PC-9 (cell line): Measurements from ENCODE around the gene ZNF652. TPM values are rescaled to one million over a fixed set of nuclear protein-coding genes. Genes with fewer than 3 reads are reported as not detected.

ENCODE experiments used
- Bru-seq: library from RNA; stranded (reverse); fragments of 400-500 nt; gene quantifications from one replicate; lab custom pipeline; 2021; lab: Mats Ljungman, UMichigan
- BruChase-seq, 2 experiments: library from RNA; stranded (reverse); fragments of 400-500 nt; gene quantifications; one replicate each; lab custom pipeline; 2021; lab: Mats Ljungman, UMichigan
- BruUV-seq: library from RNA; stranded (reverse); fragments of 400-500 nt; replicated peaks from 2 replicates; lab custom pipeline; 2021; lab: Mats Ljungman, UMichigan
- CTCF ChIA-PET: fragments of 300-600 bp; sonication (Branson Sonifier 250); formaldehyde crosslinking; loops from one replicate; lab custom pipeline; 2022; ENCODE audit warnings: antibody characterized with exemption; lab: Charles Lee
- POLR2A ChIA-PET: fragments of 300-600 bp; sonication (Branson Sonifier 250); formaldehyde crosslinking; loops from one replicate; lab custom pipeline; 2022; ENCODE audit warnings: antibody characterized with exemption; ENCODE audit not compliant: unreplicated experiment; lab: Charles Lee
- DNase-seq, 2 experiments: peaks; one replicate each; pipeline versions ENCODE4 v3.0.0 to v3.0.0-alpha.2; 2015 to 2022; ENCODE audit warnings: mixed read lengths in 1 of 2
- H2AFZ ChIP-seq: fragments of 200-600 bp; sonication (generic); 2 replicates; pipeline ENCODE4 v1.8.1; 2017; ENCODE audit warnings: antibody characterized with exemption
- H3F3A ChIP-seq: fragments of 200-600 bp; sonication (generic); 2 replicates; pipeline ENCODE4 v1.8.1; 2017; ENCODE audit warnings: antibody characterized with exemption, mild to moderate bottlenecking, low read depth; ENCODE audit not compliant: insufficient read depth
- H3K27ac ChIP-seq: fragments of 200-600 bp; sonication (generic); 2 replicates; pipeline ENCODE4 v1.6.1; 2016; ENCODE audit warnings: mixed run types
- H3K27me3 ChIP-seq: fragments of 200-600 bp; sonication (generic); 2 replicates; pipeline ENCODE4 v1.6.1; 2016; ENCODE audit warnings: low read depth, mixed run types; ENCODE audit not compliant: insufficient read depth
- H3K36me3 ChIP-seq: fragments of 200-600 bp; sonication (generic); 2 replicates; pipeline ENCODE4 v1.6.1; 2016; ENCODE audit warnings: low read depth, mixed run types
- H3K4me1 ChIP-seq: fragments of 200-600 bp; sonication (generic); replicated peaks from 2 replicates; pipeline ENCODE4 v1.6.1; 2016; ENCODE audit warnings: mixed run types; ENCODE audit not compliant: insufficient read depth
- H3K4me2 ChIP-seq: fragments of 200-600 bp; sonication (generic); 2 replicates; pipeline ENCODE4 v1.6.1; 2017; ENCODE audit warnings: mixed run types
- H3K4me3 ChIP-seq: fragments of 200-600 bp; sonication (generic); 2 replicates; pipeline ENCODE4 v1.6.1; 2016; ENCODE audit warnings: mixed run types
- H3K79me2 ChIP-seq: fragments of 200-600 bp; sonication (generic); 2 replicates; pipeline ENCODE4 v1.6.1; 2017; ENCODE audit warnings: low read depth, mixed run types
- H3K9me2 ChIP-seq: fragments of 200-600 bp; sonication (generic); 2 replicates; pipeline ENCODE4 v1.8.1; 2017; ENCODE audit warnings: mild to moderate bottlenecking; ENCODE audit not compliant: insufficient read depth
- H3K9me3 ChIP-seq: fragments of 200-600 bp; sonication (generic); 2 replicates; pipeline ENCODE4 v1.8.1; 2016; ENCODE audit warnings: low read depth; ENCODE audit not compliant: insufficient read depth
- H4K20me1 ChIP-seq: fragments of 200-600 bp; sonication (generic); 2 replicates; pipeline ENCODE4 v1.8.1; 2017; ENCODE audit not compliant: insufficient read depth
- EZH2 ChIP-seq: fragments of 200-600 bp; sonication (generic); IDR thresholded peaks from 2 replicates; pipeline ENCODE4 v1.8.0; 2017; ENCODE audit warnings: antibody characterized with exemption, low read depth
- intact Hi-C: fragments of 100-400 bp; cut with micrococcal nuclease; formaldehyde crosslinking; loops from one replicate; pipeline ENCODE4 v1.10.0; 2022; ENCODE audit not compliant: unreplicated experiment
- long read RNA-seq: library from polyadenylated mRNA; stranded (forward); transcript quantifications from one replicate; pipeline ENCODE4 v2.0.0, GENCODE V29; 2022
- total RNA-seq: library from RNA; stranded (reverse); gene quantifications from 2 replicates; pipeline ENCODE4 v1.2.3, GENCODE V29; 2021
- TF ChIP-seq, protein P1 (sequence below): fragments of 200-600 bp; sonication (generic); conservative IDR thresholded peaks from 2 replicates; pipeline ENCODE4 v1.6.1; 2017; ENCODE audit warnings: mixed run types, antibody characterized with exemption, mild to moderate bottlenecking, moderate library complexity

Gene ZNF652
- 44.8 and 49.8 TPM in 2 replicates for total RNA-seq
- Bru-seq, nascent RNA = percentile 83 among the genes with signal in this experiment
- BruChase-seq, experiment 1, labeled RNA remaining after a 2-hour chase = percentile 88 among the genes with signal in this experiment
- BruChase-seq, experiment 2, labeled RNA remaining after a 6-hour chase = percentile 86 among the genes with signal in this experiment
- long read RNA-seq, full-length matches to known transcripts = 1 of 8 reads
- long read RNA-seq, partial matches to known transcripts = 1 of 8 reads
- long read RNA-seq, other reads (novel, unspliced or antisense) = 6 of 8 reads

GRCh38 chr17:49361902-49362722 lies at the start of gene ZNF652:
ZNF652 (minus strand) TSS chr17:49362250; CDS start chr17:49317725, 44,525 bp downstream.
- peak within 1 kb of the TSS; percentile 31; the same call in 1 of the 2 replicates for H3K27ac ChIP-seq
- ChIA-PET CTCF (no interaction called here), POLR2A (interaction anchor here (0.5 kb wide), 1 partner anchor 315 kb away, joined by 13 read pairs; no protein-coding TSS in a partner anchor)
- H3K9me2 ChIP-seq = no peaks in the 10 kb centered on the region
- H3K4me1 ChIP-seq = peaks cover 34% of the 10 kb centered on the region
- DNase-seq = peak; percentile 93 to 99
- peaks cover 9% of the 10 kb centered on the region; the same call in 1 of the 2 replicates for H3F3A ChIP-seq
- H3K27me3 ChIP-seq = no peaks in the 10 kb centered on the region
- H2AFZ ChIP-seq = peak within 1 kb of the TSS; percentile 89
- H3K4me3 ChIP-seq = peak within 1 kb of the TSS; percentile 84
- H3K4me2 ChIP-seq = peak within 1 kb of the TSS; percentile 98
- H3K79me2 ChIP-seq = peaks cover 45% of the 10 kb centered on the region
- no peak for TF ChIP-seq EZH2
- TF ChIP-seq, protein P1, sequence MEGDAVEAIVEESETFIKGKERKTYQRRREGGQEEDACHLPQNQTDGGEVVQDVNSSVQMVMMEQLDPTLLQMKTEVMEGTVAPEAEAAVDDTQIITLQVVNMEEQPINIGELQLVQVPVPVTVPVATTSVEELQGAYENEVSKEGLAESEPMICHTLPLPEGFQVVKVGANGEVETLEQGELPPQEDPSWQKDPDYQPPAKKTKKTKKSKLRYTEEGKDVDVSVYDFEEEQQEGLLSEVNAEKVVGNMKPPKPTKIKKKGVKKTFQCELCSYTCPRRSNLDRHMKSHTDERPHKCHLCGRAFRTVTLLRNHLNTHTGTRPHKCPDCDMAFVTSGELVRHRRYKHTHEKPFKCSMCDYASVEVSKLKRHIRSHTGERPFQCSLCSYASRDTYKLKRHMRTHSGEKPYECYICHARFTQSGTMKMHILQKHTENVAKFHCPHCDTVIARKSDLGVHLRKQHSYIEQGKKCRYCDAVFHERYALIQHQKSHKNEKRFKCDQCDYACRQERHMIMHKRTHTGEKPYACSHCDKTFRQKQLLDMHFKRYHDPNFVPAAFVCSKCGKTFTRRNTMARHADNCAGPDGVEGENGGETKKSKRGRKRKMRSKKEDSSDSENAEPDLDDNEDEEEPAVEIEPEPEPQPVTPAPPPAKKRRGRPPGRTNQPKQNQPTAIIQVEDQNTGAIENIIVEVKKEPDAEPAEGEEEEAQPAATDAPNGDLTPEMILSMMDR = no peak
- peaks cover 31% of the 10 kb centered on the region for H4K20me1 ChIP-seq
- intact Hi-C loops = no loop called here
- no peaks in the 10 kb centered on the region for H3K36me3 ChIP-seq
- H3K9me3 ChIP-seq = no peaks in the 10 kb centered on the region
- no TSS peak for BruUV-seq

- DNase-seq = no peak
- no TSS peak for BruUV-seq
- Histone ChIP-seq H2AFZ (no peak overlapping the region), H3K27ac (no peak overlapping the region), H3K79me2 (peaks cover 19% of the 10 kb centered on the region), H3K9me2 (no peaks in the 10 kb centered on the region), H4K20me1 (peaks cover 11% of the 10 kb centered on the region), H3K4me2 (no peak overlapping the region), H3K27me3 (no peaks in the 10 kb centered on the region), H3K4me1 (peaks cover 11% of the 10 kb centered on the region), H3K36me3 (peaks cover 40% of the 10 kb centered on the region), H3K9me3 (no peaks in the 10 kb centered on the region), H3K4me3 (no peak overlapping the region), H3F3A (peaks cover 5% of the 10 kb centered on the region)
- TF ChIP-seq EZH2 = no peak
- ChIA-PET CTCF (interaction anchor here (1.9 kb wide), 1 partner anchor 147 kb away, joined by 4 read pairs; no protein-coding TSS in a partner anchor), POLR2A (no interaction called here)
- intact Hi-C loops = no loop called here
Measured at GRCh38 chr17:49409066-49409465, 47.0 kb upstream of the ZNF652 start.

DNA sequence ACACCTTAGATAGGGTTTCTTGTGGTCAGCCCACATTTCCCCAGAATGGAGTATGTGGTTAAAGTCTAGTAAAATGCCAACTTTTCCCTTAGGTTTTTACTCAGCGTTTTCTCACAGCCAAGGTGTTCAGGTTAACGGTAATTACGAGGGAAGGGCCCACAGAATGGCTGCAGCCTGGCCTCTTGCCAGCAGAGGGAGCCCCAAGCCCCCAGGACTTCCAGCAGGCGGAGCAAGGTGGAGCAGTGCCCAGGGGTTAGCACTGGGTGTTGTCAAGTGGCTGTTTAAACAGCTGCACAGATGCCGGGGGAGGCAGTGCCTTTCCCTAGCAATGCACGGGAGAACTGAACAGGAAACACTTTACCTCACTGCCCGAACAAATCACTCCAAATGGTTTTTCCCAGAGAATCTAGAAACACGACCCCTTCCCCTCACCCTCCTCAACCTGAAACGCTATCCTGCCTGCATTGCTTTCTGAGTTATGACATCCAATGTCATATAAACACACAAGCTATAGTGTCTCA lies 46.0 kb upstream of the ZNF652 start:
- Histone ChIP-seq H3K36me3 (peaks cover 39% of the 10 kb centered on the region), H4K20me1 (peaks cover 11% of the 10 kb centered on the region), H3K9me3 (no peaks in the 10 kb centered on the region), H3K4me1 (0 out of 2 replicates have a peak, but pooled peaks cover under 1% of the 10 kb centered on the region), H3F3A (peaks cover 5% of the 10 kb centered on the region), H3K79me2 (peaks cover 8% of the 10 kb centered on the region), H3K4me2 (no peak overlapping the region), H3K9me2 (no peaks in the 10 kb centered on the region), H3K27me3 (no peaks in the 10 kb centered on the region), H3K27ac (no peak overlapping the region), H2AFZ (no peak overlapping the region), H3K4me3 (no peak overlapping the region)
- intact Hi-C loops = loop anchor here (1.0 kb wide), 1 partner anchor 148 kb away; no protein-coding TSS in a partner anchor
- ChIA-PET CTCF (interaction anchor here (1.5 to 1.9 kb wide), 2 partner anchors 148 to 149 kb away, joined by 4 to 6 read pairs; no protein-coding TSS in a partner anchor), POLR2A (interaction anchor here (0.5 kb wide), 1 partner anchor 148 kb away, joined by 5 read pairs; no protein-coding TSS in a partner anchor)
- no peak for TF ChIP-seq EZH2
- TF ChIP-seq, protein P1 = peak; percentile 94
- BruUV-seq = no TSS peak
- DNase-seq = peak; percentile 58 to 69
